HG02588 (cell line): ENCODE data around the gene CTF1.

ENCODE experiments used
- ATAC-seq: cut with Tn5 transposase; IDR thresholded peaks from one replicate; pipeline ENCODE4 v1.9.1; 2021; ENCODE audit warnings: mild to moderate bottlenecking, moderate library complexity; ENCODE audit not compliant: unreplicated experiment

Gene CTF1

DNA sequence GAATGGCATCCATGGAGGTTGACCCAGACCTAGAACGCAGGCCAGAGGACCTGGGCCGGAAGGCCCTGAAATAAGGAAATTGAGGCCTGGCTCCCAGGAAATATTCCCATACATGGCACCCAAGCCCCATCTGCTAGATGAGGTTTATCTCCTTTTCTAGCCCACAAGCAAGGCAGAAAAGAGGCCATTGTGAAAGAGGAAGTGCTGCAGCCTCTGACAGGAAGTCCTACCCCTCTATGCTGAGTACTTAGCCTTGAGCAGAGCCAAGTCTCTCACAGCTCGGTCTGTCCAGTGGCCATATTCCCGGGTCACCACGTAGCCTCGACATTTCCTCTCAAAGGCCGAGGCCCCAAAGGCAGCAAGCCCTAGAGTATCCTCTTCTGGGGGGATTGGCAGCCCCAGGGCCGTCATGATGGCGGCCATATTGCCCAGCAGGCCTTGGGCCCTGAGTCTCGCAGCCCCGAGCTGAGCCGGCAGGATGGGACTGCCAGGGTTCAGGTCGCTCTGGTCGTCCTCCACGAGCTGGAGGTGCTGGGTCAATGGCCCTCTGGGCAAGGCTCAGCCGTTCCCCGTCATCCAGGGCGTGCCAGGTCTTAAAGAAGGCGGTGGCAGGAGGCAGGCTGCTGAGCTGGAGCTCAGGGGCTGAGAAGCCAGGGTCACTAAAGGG is 7.8 kb downstream of the CTF1 start:
- ATAC-seq: no peak

GRCh38 chr16:30907064-30907463 is 10.7 kb downstream of the CTF1 start:
- no peak for ATAC-seq

DNA sequence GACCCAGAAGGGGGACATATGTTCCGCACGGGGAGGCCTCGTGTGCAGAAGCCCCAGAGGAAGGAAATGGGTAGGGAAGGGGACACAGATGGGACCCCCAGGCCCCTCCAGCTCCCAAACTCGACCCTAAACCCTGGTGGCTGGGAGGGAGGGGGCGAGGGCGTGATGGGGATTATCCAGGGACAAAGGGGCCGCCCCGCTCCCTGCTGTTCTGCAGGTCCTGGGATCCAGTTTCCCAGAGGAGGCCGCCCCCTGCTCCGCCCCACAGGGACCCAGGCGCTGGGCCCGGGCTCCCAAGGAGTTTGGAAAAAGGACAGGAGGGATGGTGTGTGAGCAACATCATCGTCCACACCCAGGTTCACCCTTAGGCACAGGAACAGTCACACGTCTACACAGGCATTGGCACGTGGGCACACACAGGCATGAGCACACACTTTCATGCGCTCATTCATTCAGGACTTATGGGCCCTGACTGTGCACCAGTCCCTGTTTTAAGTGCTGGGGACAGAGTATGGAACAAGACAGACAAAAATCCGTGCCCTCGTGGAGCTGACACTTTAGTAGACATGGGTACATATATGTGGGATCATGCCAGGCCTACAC is 14.1 kb downstream of the CTF1 start:
- no peak for ATAC-seq

DNA sequence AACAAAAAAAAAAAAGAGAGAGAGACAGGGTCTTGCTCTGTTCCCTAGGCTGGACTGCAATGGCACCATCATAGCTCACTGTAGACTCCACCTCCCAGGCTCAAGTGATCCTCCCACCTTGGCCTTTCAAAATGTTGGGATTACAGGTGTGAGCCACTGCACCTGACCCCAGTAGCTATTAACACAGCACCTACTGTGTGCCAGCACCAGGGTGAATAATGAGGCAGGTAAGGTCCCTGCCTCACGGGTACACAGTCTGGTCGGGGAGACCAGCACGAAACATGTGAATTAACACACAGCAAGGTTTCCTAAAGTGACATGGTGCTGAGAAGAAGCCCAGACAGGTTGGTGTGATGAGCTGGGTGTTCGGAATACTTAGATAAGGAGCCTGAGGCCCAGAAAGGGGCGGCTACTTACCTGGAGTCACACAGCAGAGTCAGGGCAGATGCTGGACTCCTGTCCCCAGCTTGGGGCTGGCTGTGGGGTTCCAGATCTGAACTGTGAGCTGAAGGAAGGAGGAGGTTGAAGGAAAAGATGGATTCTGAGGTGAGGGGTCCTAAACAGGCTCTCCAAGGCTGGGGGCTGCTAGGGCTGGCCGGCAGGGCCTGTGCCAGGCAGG is 16.5 kb downstream of the CTF1 start:
- ATAC-seq: no peak

- ATAC-seq: no peak
Measured at GRCh38 chr16:30914830-30915229, 18.4 kb downstream of the CTF1 start.

DNA sequence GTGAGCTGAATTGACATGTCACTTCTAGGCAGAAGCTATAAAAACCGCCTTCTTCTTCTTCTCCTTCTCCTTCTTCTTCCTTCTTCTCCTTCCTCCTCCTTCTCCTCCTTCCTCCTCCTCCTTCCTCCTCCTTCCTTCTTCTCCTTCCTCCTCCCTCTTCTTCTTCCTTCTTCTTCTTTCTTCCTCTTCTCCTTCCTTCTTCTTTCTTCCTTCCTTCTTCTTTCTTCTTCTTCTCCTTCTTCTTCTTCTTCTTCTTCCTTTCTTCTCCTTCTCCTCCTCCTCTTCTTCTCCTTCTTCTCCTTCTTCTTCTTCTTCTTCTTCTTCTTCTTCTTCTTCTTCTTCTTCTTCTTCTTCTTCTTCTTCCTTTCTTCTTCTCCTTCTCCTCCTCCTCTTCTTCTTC is 22.2 kb downstream of the CTF1 start:
- ATAC-seq: no peak

DNA sequence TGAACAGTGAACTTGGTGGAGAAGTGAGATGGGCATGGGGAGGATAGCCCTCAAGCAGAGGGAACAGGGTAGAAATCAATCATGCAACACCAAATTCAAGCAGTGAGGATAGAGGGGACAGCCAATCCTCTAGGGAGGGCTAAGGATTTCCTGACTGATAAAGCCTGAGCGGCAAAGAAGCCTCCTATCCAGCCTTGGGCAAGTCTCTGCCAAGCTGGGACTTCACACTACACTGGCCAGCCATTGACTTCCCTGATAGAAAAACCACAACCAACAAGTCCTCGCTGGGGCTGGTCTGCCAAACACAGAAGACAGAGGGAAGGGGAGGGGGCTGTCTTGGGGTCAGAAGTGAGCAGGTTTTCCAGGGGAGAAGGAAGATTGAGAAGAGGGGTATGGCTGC is 24.5 kb downstream of the CTF1 start:
- ATAC-seq: no peak

DNA sequence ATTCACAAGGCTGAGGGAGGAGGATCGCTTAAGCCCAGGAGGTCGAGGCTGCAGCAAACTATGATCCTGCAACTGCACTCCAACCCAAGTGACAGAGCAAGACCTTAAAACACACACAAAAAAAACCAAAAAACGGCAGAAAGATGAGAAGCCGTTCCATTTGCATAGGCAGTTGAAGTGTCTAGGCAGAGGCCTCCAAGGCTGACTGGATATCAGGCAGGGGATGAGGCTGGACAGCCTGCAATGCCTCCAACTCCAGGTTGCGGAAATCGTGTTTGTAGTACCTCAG is 25.0 kb downstream of the CTF1 start:
- no peak for ATAC-seq

DNA sequence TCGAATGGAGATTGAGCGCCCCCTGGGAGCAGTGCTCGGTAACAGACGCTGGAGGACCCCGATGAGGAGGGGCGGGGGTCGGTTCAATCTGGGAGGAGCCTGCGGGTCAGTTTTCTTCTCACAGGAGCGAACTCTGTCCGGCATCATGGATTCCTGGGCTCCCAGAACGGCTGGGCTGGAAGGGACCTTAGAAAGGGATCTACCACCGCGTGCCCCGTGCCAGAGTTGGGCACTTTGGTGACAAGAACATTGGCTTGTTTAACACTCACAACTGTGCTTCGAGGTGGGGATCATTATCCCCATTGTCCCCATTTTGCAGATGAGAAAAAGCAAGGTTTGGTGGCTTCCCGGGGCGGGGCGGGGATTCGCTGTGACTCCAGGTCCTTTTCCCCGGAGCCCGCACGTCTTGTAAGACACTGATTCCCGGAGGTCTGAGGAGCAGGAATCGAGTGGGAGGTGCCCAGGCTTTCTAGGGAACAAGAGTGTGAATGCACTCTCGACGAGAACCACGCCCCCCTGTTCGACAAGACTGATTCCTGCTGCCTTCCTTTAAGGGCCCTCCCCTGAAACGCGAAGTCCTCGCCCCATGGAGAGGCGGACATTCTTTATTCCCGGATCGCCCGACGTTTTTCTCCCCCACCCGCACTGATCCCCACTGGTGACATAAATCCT is 25.5 kb downstream of the CTF1 start:
- no peak for ATAC-seq

- ATAC-seq: peak; percentile 69
Measured at GRCh38 chr16:30922420-30922959, 26.1 kb downstream of the CTF1 start.

DNA sequence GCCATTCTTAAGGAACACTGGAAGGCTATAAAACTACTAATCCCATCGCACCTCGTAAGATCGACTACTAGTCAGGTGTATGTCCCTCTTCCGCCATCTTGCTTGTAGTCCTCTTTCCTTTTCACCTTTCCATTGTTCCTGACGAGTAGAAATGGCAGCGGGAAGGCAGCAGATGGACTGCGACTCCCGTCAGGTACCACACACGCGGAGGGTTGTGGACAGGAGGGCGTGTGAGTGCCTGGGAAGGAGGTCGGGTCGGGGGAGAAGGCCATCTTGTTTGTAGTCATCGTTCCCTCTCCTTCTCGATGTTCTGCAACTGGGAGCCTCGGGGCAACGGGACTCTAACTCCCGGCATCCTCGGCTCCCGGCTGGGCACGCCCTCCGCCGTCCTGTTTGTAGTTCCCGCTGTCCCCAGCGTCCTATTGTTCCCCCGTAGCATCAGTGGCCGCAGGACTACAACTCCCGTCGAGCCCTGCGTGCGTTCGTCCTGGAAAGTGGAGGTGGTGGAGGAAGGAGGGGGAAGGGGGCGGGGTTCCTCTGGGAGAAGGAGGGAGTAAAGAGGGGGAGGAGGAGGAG is 26.6 kb downstream of the CTF1 start:
- peak; percentile 57 for ATAC-seq

GRCh38 chr16:30923554-30924075 is 27.2 kb downstream of the CTF1 start, which contains the start of gene FBXL19:
Gene FBXL19, plus strand, starts transcription at chr16:30923572. Its CDS starts 2,183 bp downstream, at chr16:30925755.
- ATAC-seq: no peak

DNA sequence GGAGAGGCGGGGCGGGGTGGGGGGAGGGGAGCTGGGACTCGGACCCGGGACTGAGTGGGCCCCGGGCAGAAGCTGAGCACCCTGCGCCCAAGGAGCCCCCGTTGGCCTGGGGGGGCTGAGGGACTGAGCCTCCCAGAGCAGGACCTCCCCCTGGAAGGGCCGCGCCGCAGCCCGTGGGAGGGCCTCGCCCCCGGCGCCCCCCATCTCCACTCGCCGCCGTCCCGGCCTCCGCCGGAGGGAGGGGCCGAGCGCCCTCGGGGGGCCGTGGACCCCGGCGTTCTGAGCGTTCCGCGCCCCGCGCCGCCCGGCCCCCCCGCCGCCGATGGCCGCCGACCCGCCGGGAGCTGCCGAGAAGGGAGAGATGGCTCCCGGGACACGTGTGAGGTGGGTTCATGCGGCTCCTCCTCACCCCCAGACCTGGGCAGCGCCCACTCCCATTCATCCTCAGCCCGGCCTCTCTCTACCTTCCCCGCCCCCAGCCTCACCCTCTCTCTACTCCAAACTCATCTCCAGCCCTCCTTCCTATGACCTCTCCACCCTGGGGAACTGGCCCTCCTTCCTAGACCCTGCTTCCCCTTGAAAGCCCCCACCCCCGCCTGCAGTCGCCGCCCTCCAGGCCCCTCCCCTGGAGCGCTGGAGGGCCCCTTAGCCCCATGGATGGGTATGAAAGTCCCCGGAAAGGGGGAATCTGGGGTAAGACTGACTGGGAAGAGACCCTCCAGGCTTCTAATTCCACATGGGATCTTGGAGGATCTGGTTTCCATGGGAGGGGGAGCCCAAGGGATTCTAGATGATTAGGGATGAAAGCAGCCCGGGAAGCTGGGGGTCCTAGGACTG is 27.9 kb downstream of the CTF1 start:
- ATAC-seq: no peak

DNA sequence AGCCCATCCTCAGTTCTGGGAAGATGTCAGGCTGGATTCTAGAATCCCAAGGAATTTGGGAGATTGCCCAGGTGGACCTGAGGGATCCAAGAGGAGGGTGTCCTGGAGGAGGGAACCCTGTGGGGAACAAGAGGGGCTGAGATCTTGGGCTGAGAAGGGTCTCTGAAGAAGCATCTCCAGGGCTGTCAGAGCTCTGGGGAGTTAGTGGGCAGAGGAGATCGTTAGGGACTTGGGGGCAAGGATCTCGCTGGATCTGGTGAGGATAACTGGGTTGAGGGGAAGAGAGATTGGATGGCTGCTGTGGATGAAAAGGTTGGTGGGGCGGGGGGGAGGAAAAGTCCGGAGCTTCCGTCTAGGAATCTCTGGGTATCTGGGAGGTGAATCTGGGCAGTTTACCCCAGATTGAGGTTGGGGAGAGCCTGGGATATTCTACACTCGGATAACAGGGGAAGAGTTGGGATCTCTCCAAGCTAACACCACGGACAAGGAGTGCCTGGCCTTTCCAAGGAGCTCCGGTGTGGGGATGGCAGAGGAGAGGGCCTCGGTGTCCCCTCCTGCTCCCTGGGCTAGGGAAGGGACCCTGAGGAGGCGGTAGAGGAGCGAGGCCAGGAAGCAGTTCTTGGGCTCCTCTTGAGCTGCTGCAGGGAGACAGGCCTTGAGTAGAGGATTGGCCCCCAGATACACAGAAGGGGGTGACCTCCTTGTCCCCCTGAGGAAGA is 28.7 kb downstream of the CTF1 start:
- no peak for ATAC-seq

- ATAC-seq: no peak
Measured at GRCh38 chr16:30925632-30925987, 29.2 kb downstream of the CTF1 start.

- no peak for ATAC-seq
Measured at GRCh38 chr16:30925995-30926811, 29.8 kb downstream of the CTF1 start.

DNA sequence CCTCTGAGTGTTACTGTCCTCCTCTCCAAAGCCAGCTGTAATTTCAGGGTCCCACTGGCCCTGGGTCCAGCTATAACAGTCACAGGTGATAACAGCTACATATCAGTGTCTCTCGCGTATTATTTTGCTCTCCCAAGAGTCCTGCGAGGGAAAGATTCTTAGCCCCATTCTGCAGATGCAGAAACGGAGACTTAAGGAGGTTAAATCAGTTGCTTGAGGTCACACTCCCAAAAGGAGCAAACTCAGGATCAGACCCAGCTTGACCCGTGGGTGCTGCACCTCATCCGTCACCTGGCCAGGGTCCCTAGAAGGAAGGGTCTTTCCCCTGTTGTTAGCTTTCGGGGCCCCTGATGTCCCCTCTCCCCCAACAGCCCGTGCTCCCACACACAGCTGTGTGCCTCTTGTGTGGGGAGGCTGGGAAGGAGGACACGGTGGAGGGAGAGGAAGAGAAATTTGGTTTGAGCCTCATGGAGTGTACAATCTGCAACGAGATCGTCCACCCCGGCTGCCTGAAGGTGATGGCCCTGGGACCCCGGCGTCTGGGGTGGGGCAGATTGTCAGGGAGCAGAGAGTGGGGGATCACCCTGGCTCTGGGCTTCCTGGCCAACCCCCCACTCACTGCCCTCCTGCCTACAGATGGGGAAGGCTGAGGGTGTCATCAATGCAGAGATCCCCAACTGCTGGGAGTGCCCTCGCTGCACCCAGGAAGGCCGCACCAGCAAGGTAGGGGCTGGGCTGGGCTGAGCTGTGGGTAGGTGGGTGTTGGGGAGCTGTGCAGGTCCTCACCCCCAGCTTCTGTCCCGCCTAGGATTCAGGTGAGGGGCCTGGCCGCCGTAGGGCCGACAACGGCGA is 30.7 kb downstream of the CTF1 start:
- ATAC-seq: no peak

GRCh38 chr16:30927789-30928378 is 31.5 kb downstream of the CTF1 start:
- ATAC-seq: no peak
